CD4-positive, alpha-beta T cell treated with Interleukin-21 for 1 hour (primary cell): ENCODE measurements around the gene CFAP20.
"Not testable (repeated sequence)": the region's sequence is repeated elsewhere in the genome, so short reads cannot be mapped to it uniquely, and the experiment has no call there.

Experiments used
- DNase-seq: peaks from one replicate; pipeline ENCODE4 v3.0.0-alpha.2; 2020

CFAP20 gene

GRCh38 chr16:58094791-58095574, 34.2 kb downstream of the CFAP20 start:
- DNase-seq: no peak

DNA sequence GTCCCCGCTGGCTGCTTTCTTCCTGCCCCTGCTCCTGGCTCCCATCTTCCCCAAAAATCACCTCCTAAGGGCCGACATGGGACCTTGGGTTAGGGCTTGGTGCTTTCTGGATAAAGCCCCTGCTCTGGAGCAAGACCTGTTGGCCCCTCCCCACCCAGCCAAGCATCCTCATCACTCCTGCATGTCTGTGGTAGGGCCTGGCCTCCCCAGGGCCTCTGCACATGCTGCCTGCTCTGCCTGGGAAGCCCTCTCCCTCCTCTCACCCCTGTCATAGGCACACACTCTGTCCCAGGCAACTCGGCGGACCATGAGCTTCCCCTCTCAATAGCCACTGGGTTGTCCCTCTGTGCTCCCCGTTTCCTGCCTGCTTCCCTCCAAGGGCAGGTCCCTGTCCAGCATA, 35.2 kb downstream of the CFAP20 start:
- no peak for DNase-seq

GRCh38 chr16:58090396-58090795, 38.8 kb downstream of the CFAP20 start:
- DNase-seq: not testable (repeated sequence)

- no peak for DNase-seq
Measured at GRCh38 chr16:58088091-58088490, 41.1 kb downstream of the CFAP20 start.

GRCh38 chr16:58087209-58087913, 41.8 kb downstream of the CFAP20 start:
- DNase-seq: no peak

- DNase-seq: no peak
Measured at GRCh38 chr16:58086381-58087208, 42.6 kb downstream of the CFAP20 start.

- no peak for DNase-seq
Measured at GRCh38 chr16:58085584-58086251, 43.5 kb downstream of the CFAP20 start.

DNA sequence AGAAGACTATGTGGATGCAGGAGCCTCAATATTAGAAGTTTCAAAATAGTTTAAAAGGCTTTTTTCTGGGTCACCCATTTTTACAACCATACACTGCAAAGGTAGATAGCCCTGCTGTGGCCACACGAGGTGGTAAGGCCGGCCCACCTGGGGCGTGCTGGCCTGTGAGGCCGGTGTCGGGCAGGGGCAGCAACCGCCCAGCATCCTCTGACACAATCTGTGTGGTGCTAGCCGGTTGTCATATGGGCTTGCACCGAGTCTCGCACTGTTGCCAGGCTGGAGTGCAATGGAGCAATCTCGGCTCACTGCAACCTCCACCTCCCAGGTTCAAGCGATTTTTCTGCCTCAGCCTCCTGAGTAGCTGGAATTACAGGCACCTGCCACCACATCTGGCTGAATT, 44.0 kb downstream of the CFAP20 start:
- no peak for DNase-seq

DNA sequence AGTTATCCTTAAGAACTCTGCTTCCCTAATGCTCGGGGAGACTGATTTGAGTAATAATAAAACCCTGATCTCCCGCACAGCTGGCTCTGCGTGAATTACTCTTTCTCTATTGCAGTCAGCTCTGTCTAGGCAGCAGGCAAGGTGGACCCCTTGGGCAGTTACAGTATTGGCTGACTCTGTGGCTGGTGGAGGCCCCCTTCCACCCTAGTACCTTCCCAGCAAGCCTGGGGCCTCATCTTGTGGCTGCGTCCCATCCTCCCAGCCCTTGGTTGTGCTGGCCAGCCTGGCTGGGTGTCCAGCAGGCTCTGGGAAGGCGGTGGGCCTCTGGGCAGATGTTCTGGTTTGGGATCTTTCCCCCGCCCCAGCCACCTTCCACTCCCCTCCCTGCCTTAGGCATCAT, 44.5 kb downstream of the CFAP20 start:
- no peak for DNase-seq

DNA sequence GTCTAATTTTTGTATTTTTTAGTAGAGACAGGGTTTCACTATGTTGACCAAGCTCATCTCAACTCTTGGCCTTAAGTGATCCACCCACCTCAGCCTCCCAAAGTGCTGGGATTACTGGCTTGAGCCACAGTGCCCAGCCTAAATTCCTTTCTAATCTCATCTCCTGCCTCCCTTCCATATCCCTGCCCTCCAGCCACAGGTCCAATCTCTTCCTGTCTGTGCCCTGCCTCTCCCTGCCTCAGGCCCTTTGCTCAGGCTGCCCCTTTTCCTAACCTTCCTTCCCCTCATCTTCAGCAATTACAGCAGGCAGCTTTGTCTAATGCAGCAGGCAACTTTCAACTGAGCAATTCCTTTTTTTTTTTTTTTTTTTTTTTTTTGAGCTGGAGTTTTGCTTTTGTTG, 46.8 kb downstream of the CFAP20 start:
- DNase-seq: no peak

GRCh38 chr16:58080657-58081056, 48.5 kb downstream of the CFAP20 start:
- not testable (repeated sequence) for DNase-seq

DNA sequence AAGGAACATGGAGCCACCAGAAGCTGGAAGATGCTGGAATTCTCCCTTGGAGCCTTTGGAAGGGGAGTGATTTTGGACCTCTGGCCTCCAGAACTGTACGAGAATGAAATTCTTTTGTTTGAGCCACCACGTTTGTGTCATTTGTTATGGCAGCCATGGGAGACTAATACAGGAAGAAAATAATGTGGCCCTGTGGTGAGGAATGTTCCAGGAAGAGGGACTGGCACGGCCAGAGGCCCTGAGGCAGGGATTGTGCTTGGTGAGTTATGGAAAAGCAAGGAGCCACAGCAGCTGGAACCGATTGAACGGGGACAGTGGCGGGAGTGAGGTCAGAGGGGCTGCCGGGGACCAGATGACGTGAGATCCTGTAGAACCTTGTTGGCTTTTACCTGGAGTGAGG, 51.4 kb downstream of the CFAP20 start:
- DNase-seq: no peak

- no peak for DNase-seq
Measured at GRCh38 chr16:58076514-58076913, 52.7 kb downstream of the CFAP20 start.

- no peak for DNase-seq
Measured at GRCh38 chr16:58074657-58075056, 54.5 kb downstream of the CFAP20 start.

DNA sequence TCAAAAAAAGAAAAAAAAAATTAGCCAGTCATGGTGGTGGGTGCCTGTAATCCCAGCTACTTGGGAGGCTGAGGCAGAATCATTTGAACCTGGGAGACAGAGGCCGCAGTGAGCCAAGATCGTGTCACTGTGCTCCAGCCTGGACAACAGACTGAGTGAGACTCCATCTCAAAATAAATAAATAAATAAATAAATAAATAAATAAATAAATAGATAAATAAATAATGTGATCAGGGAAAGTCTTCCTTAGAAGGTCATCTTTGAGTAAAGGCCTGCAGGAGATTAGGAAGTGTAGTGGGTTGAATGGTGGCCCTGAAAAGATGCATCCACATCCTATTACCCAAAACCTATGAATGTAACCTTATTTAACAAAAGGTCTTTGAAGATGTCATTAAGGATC, 56.1 kb downstream of the CFAP20 start:
- not testable (repeated sequence) for DNase-seq

GRCh38 chr16:58072134-58072533, 57.0 kb downstream of the CFAP20 start:
- not testable (repeated sequence) for DNase-seq

DNA sequence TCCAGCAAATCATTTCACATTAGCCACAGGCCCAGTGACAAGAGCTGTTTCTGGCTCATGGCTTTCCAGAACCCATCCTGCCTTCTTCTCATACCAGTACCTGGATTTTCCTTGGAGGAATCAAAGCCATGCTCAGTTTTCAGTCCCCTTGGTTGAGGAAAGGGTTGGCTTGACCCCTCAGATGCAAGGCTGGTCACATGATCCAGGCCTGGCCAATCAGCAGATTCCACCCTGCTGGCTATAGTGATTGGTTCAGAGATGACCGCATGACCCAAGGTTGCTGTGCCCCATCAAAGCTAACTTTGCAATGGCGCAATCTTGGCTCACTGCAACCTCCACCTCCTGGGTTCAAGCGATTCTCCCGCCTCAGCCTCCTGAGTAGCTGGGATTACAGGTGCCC, 58.6 kb downstream of the CFAP20 start:
- DNase-seq: no peak
